Prostate gland (tissue), 2 donors: Measurements from ENCODE around the gene SMAGP.
"Not testable (repeated sequence)": the region's sequence is repeated elsewhere in the genome, so short reads cannot be mapped to it uniquely, and the experiment has no call there.

Experiments used
- POLR2A ChIP-seq: fragments of 450-650 bp; IDR thresholded peaks from one replicate; pipeline ENCODE4 v1.6.1; 2016; ENCODE audit warnings: antibody characterized with exemption, mild to moderate bottlenecking
- POLR2AphosphoS5 ChIP-seq: sonication (generic); formaldehyde crosslinking; IDR thresholded peaks from one replicate; pipeline ENCODE4 v1.6.1; 2017; ENCODE audit warnings: antibody characterized with exemption
- TF ChIP-seq, protein P1 (sequence below), 4 experiments: fragments of 200-600 bp in 2 of 4; fragments of 450-650 bp in 2 of 4; sonication (generic) in 2 of 4; IDR thresholded peaks; 1 replicate in 3 of 4; 2 replicates in 1 of 4; pipeline ENCODE4 v1.5.1; 2016 to 2019; ENCODE audit warnings: antibody characterized with exemption in 4 of 4, mild to moderate bottlenecking in 2 of 4, moderate library complexity in 2 of 4

DNA sequence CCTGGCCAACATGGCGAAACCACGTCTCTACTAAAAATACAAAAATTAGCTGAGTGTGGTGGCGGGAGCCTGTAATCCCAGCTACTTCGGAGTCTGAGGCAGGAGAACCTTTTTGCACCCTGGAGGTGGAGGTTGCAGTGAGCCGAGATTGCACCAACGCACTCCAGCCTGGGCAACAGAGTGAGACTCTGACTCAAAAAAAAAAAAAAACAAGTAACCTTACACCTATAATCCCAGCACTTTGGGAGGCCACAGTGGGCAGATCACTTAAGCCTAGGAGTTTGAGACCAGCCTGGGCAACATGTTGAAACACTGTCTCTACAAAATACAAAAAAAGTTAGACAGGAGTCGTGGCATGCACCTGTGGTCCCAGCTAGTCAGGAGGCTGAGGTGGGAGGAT, 2.6 kb upstream of the SMAGP start:
- TF ChIP-seq, protein P1, sequence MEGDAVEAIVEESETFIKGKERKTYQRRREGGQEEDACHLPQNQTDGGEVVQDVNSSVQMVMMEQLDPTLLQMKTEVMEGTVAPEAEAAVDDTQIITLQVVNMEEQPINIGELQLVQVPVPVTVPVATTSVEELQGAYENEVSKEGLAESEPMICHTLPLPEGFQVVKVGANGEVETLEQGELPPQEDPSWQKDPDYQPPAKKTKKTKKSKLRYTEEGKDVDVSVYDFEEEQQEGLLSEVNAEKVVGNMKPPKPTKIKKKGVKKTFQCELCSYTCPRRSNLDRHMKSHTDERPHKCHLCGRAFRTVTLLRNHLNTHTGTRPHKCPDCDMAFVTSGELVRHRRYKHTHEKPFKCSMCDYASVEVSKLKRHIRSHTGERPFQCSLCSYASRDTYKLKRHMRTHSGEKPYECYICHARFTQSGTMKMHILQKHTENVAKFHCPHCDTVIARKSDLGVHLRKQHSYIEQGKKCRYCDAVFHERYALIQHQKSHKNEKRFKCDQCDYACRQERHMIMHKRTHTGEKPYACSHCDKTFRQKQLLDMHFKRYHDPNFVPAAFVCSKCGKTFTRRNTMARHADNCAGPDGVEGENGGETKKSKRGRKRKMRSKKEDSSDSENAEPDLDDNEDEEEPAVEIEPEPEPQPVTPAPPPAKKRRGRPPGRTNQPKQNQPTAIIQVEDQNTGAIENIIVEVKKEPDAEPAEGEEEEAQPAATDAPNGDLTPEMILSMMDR (IDR thresholded peaks at IDR 0.05), result not testable (repeated sequence)
- not testable (repeated sequence) for TF ChIP-seq POLR2A, POLR2AphosphoS5
